Kidney glomerular epithelial cell (primary cell): ENCODE measurements around the gene BLMH.
"Not testable (repeated sequence)": the region's sequence is repeated elsewhere in the genome, so short reads cannot be mapped to it uniquely, and the experiment has no call there.

Experiments used
- DNase-seq: peaks from one replicate; lab custom pipeline; 2025; lab: John Stamatoyannopoulos, UW

Gene BLMH

GRCh38 chr17:30249460-30249859 lies 42.3 kb downstream of the BLMH start:
- peak; percentile 56 for DNase-seq

GRCh38 chr17:30248786-30249185 lies 43.0 kb downstream of the BLMH start:
- DNase-seq = no peak

GRCh38 chr17:30246460-30246859 lies 45.3 kb downstream of the BLMH start:
- no peak for DNase-seq

- DNase-seq = no peak
Measured at GRCh38 chr17:30244853-30245385, 46.8 kb downstream of the BLMH start.

GRCh38 chr17:30243568-30243967 lies 48.2 kb downstream of the BLMH start:
- no peak for DNase-seq

DNA sequence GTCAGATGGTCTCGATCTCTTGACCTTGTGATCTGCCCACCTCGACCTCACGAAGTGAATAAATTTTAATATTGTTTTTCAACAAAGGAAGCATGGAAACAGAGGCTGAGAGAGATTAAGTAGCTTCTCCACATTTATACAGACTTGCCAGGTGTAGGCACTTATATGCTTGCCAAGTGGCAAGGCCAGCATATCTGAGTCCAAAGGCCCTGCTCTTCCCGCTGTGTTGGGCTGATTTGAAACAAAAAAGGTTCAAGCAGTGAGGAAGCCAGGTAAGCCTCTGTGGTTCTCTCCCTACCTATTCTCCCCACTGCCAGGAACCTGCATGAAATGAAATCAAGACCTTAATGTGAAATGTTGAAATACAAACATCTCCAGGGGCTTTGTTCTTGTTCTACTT lies 48.7 kb downstream of the BLMH start:
- no peak for DNase-seq

GRCh38 chr17:30241051-30241450 lies 50.7 kb downstream of the BLMH start:
- no peak for DNase-seq

GRCh38 chr17:30240177-30240576 lies 51.6 kb downstream of the BLMH start:
- DNase-seq = no peak

- DNase-seq = no peak
Measured at GRCh38 chr17:30239089-30239462, 52.7 kb downstream of the BLMH start.

- DNase-seq = no peak
Measured at GRCh38 chr17:30238387-30239088, 53.2 kb downstream of the BLMH start.

GRCh38 chr17:30238003-30238344 lies 53.8 kb downstream of the BLMH start:
- no peak for DNase-seq

DNA sequence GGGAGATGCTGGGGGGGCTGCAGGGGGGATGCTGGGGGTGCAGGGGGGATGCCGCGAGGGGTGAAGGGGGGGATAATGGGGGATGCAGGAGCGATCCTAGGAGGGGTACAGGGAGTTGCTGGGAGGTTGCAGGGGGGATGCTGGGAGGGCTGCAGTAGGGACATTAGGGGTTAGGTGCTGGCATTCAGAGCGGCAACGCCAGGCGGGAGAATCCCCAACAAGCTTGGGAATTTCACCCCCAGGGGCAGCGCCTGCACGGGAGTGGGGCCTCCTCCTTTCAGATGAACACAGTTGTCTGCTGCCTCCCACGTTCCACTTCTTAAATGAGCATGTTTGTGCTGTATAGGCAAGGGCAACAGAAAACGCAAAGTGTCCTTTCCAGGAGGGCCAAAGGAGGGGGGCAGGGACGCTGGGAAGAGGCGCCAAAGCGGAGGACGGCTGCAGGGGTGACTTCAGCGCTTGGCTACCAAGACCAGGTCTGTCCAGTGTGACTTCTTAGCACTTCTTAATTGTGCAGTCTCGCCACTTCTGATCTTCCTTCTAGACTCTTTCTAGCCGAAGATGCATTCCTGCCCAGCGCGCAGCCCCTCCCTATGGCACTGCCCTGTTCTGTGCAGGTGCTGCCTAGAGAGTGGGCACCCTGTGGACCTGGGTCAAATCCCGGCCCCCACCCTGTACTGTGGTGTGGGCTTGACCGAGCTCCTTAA lies 54.3 kb downstream of the BLMH start:
- no peak for DNase-seq

GRCh38 chr17:30236766-30237165 lies 55.0 kb downstream of the BLMH start:
- DNase-seq = peak; percentile 23

GRCh38 chr17:30236297-30236624 lies 55.5 kb downstream of the BLMH start:
- no peak for DNase-seq

DNA sequence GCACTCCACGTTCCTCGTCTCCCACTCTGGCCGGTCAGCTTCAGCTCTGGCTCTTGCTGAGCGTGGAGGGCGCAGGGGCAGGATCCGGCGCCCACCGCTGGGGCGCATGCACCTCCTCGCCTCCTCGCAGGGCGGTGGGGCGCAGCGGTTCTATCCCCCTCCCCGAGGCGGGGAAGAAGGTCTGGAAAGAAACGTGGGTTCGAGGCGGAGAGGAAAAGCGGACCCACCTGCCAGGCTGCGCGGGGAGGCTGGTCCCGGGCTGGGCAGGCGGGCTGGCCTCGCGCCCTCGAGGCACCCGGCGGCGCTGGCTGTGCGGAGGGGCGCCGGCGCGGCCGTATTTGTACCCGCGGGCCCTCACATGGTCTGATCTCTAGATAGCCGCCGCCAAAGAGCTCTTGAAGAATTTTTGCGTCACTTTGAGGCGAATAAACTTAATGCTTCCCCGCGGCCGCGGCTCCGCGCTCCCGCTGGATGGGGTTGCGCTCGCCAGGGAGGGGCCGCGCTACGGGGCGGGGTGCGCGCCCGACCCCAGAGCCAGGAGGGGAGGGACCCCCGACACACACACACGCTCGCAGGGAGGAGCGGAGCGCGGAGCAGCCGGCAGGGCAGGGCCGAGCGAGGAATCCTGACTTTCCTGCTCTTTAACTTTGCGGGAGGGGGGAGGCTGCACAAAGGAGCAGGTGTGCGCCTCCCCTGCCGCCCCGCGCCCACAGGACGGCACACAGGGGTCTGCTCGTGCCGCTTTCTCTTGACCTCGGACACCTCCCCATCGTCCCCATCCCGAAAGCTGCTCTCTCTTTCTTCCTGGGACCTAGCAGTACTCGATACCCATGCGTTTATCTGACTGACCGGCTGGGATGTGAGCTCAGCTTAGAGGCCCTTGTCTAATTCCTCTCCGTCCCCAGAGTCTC lies 56.1 kb downstream of the BLMH start, which contains the start of gene SLC6A4:
Gene SLC6A4, minus strand, starts transcription at position 312 of the 911 bp plus-strand sequence. CDS start 13,739 bp downstream, outside the sequence.
- no peak for DNase-seq

DNA sequence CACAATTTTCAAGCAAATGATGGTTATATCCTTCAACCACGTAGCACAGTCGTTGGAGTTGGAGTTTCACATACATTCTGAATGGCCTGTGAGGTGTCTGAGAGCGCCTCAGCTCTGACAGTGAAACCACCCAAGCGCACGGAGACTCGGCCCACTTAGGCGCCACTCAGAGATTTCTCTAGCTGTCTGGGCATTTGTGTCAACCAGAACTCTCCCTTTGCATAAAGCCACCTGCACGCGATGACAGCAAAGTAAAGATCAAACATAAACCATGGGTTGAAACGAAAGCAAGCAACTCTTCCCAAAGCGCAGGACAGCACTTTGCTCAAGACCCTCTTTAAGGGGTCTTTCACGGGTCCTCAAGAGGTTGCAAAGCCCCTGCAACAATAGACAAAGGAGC lies 56.8 kb downstream of the BLMH start:
- DNase-seq = no peak

DNA sequence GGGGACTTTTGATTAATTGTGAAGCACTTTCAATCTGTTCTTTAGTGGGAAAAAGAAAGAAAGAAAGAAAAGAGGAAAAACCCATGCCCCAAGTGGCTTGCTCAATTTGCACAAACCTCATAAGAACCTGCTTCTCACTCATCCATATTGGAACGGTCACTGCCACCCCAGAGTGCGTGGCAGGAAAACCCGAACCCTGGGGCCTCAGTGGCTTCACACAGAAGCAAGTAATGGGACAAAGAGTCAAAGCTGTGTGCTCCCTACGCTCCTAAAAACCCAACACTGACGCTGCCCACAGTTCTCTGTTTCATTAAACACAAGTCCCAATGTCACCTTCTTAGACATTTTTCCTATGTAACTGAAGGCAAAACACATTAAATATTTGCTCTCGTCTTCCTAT lies 57.4 kb downstream of the BLMH start:
- no peak for DNase-seq

GRCh38 chr17:30232824-30233427 lies 58.8 kb downstream of the BLMH start:
- no peak for DNase-seq

DNA sequence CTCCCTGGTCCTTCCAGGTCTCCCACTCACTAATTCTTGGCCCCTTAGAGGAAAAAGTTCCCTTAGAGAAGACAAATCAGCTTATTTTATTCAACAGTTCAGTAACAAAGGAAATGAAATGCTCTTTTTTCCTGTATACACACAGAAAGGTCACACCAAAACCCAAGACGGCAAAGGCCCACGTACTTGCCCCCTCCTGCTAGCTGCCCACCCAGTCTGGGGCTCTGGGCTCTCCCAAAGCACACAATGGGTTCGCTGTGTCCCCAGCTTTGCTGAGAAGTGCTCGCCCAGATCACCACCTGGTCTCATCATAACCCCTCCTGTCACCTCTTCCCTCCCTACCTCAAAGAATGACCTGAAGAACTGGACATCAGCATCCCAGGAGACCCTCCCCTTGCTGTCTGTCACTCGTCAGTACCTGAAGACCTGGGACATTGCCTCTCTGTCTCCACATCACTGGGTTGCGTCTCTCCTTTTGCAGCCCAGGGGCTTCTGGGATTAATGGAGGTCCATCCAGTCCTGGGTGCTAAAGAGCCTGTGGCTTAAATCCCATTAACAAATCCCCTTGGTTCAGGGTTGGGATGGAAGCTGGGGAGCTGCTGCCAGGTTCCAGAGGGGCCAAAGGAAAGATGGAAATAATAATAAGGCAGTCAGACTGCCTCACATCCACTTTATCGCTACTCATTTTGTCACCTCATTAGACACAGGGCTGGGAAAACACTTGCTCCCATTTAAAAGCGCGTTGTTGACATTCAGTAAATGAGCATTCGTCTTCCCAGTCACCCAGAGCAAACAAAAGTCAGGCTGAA lies 59.5 kb downstream of the BLMH start:
- DNase-seq = no peak

DNA sequence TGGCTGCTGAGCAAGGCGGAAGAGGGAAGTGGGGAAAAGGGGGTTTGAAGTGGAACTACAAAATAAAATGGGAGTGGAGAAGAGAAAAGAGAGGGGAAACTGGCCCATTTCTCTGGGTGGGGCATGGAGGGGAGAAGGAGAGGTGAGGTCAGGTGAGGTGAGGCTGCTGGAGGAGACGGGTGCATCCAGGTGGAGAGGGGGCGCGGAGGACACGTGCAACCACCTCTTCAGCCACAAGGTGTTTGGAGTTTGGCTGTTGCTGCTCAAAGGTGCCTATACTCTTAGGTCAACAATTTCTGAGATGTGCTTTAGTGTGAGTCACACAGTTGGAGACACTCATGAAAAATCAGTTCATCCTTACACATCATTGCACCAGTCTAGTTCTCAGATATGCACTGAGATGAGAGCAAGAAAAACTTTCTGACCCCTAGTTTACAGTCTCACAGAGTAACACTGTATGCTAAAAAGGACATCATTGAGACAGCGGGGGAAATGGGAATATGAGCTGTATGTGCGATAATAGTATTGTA lies 61.1 kb downstream of the BLMH start:
- DNase-seq = peak; percentile 8

DNA sequence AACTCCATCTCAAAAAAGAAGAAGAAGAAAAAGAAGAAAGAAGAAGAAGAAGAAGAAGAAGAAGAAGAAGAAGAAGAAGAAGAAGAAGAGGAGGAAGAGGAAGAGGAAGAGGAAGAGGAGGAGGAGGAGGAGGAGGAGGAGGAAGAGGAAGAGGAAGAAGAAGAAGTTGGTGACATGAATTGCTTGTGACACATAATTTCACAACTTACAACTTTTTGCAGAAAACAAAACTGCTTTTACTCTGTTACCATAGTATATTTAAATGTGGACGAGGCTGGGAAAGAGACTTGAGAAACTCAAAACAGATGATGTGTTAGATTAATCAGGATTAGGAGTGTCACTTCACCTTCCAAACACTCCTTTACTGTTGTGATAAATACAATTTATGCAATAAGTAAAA lies 61.7 kb downstream of the BLMH start:
- DNase-seq = not testable (repeated sequence)
